Activated T-helper 1 cell treated with anti-CD3 and anti-CD28 coated beads, Interleukin-2, amount 50 U/mL, for 16 hours (primary cell): Measurements from ENCODE around the gene LRRC46.

Experiments
- DNase-seq, 2 donors: peaks; one replicate each; pipeline ENCODE4 v3.0.0-alpha.2; 2020; ENCODE audit warnings: low read depth in 1 of 2, low spot score in 1 of 2

Gene LRRC46

GRCh38 chr17:47808830-47809480, 22.5 kb upstream of the LRRC46 start:
- no peak for DNase-seq

DNA sequence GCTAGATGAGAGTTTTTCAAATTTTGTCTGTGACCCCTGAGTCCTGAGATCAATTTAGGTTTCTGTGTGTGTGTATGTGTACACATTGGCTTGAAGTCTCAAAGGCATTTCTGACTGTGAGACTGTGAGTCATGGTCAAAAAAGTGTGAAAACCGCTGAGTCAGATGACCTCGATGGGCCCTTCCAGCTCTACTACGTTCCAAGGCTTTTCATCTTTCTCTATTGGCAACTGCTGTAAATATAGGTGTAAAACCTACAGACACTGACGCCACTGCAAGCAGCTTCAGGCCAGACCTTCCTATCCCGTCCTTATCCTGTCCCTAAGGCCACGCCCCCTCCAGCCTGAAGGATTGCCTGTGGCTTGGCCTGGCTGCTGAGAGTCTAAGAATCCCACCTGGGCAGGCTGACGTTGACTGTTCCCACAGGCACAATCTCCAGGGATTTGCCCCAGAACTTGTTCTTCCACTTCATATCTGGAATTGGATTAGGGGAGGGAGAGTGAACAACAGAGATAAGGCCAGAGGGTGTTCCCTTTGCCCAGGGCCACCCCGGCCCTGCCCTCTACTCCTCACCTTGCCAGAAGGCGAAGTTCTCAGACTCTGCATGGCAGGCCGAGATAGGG, 21.2 kb upstream of the LRRC46 start:
- DNase-seq, result no peak

- no peak for DNase-seq
Observed at GRCh38 chr17:47810901-47811635, 20.4 kb upstream of the LRRC46 start.

- DNase-seq, result no peak
Observed at GRCh38 chr17:47811709-47812108, 19.8 kb upstream of the LRRC46 start.

DNA sequence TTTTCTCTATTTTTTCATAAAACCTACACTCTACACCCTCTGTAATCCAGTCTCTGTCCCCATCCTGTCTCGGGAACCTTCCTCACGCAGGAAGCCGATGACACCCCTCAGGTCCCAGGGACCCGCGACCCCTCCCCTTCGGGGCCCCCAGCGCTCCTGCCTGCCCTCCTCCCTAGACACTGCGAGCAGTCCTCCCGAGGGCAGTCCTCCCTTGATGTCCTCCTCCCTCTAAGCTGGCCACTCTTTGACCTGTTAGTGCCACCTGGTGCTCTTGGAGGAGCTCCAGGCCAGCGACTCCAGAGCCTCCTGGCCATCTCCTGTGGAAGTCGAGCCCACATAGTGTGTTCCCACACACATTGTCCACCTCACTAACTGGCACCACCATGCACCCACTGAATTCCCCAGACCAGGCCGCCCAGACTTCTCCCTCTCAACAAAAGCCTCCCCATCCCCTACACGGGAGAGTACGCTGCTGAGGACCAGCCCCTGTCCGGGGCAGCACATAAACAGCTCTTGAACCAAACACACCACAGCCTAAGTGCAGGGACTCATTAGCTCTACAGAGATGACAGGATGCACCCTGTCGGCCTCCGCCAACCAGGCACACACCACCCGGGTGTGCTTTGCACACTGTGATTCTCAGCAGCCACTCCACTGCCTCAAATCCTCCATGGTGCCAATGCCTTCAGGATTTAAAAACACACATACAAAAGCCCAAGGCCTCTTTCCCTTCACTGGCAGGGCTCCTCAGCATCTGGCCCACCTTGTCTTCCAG, 19.1 kb upstream of the LRRC46 start:
- DNase-seq, result no peak

- DNase-seq, result no peak
Observed at GRCh38 chr17:47813077-47813476, 18.4 kb upstream of the LRRC46 start.

DNA sequence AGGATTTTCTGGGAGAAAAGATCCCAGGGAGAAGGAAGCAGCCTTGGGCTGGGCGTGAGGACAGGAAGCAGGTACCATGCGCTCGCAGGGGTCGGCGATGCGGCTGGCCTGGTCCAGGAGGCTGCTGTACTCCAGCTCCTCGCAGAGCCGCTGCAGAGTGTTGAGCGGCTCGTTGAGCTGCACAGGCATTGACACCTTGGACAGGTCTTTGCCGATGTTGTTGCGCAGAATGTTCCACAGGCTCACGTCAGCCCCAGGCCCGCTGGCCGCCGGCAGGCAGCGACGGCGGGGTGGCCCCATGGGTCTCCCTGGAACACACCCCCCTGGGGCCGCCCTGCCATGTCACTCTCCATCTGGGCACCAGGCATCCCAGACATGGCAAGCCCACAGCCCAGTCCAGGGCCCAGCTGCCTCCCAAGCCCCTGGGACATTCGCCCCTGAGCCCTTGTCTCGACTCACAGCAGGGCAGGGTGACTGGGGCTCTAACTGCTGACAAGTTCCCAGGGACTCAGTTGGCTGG, 17.9 kb upstream of the LRRC46 start:
- no peak for DNase-seq

GRCh38 chr17:47815106-47815918, 16.2 kb upstream of the LRRC46 start:
- DNase-seq, result no peak

GRCh38 chr17:47816111-47816735, 15.2 kb upstream of the LRRC46 start:
- DNase-seq, result no peak

DNA sequence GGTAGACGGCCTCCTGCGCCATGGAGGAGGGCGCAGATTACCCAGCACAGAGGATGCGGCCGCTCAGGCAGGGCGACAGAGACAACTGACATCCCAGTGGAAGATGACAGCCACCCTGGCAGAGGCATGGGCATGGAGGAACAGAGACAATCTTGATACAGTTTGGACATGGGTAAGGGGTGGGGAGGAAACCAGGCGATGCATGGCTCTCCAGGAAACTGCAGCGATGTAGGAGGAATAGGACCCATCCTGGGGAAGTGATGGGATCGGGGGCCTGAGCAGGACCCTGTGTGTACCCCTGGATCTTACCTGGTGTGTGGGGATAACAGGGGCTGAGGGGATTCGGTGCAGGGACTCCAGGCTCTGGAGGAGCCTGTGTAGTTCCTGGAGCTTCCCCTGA, 14.5 kb upstream of the LRRC46 start:
- DNase-seq, result no peak

- no peak for DNase-seq
Observed at GRCh38 chr17:47818002-47818695, 13.3 kb upstream of the LRRC46 start.

DNA sequence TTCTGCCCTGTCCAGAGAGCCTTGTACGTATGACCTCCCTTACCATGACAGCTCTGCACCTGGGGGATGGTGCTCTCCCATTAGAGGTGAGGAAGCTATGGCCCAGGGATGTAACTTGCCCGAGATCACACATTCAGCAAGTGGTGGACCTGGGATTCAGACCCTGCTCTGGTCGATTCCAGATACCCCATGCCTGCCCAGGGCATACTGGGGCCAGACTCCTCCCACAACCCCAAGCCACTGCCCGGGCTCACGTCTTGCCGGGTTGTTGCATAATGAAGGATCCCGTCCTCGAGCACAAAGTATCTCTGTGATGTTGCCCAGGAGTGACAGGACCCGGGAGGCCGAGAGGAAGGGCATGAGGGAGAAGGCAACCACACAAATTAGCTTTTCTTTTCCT, 12.0 kb upstream of the LRRC46 start:
- no peak for DNase-seq

DNA sequence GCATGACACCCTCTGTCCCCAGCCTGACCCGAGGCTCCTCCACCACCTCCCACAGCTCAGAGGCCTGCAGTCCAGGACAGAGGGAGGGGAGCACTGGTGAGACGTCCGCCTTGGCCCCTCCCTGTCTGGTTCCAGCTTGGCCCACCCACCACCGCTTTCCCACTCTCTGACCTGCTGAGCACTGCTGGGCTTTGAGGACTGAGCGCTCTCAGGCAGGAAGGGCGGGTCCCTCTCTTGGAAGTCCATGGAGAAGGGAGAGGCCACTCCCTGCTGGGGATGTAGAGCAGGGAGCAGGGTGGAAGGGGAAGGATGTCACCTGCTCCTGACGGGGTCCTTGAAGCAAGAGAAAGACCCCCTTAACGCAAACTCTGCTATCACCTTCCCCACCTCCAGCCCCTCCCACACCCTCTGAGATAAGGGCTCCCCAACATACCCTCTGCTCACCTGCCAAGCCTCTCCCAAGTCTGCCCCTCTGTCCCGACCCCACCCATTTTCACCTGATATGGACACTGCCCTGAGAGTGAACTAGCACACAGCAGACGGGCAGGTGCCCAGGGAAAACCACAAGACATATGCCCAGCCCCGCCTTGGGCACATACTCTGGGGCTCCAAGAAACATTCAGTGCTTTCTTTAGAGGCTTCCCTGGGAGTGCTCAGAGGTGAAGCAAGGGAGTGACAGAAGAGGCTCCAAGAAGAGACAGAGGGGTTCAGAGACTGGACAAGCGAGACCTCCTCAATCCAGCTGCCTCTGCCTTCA, 11.3 kb upstream of the LRRC46 start:
- DNase-seq, result no peak

GRCh38 chr17:47821031-47821423, 10.4 kb upstream of the LRRC46 start:
- no peak for DNase-seq

GRCh38 chr17:47821424-47822391, 9.8 kb upstream of the LRRC46 start, which contains the start of gene OSBPL7:
Gene OSBPL7 (minus strand): TSS chr17:47821794. CDS start chr17:47820278, 1,516 bp downstream.
- peak; percentile 57 to 62 for DNase-seq

DNA sequence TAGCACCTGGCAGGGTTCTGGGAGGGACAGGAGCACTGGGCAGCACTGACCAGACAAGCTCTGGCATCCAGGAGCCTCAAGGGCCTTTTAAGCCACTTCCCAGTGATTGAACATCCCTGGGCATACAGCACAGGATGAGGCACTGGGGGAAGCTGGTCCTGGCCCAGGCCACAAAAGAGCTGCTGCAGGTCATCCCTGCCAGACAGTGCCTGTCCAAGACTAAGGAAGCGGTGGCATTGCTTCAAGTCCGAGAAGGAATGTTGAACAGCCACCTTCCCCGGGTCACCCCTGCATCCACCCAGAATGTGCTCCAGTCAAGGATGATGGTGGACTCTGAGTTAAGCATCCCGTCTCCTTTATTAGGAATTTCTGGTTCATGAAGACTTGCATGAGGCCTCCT, 8.7 kb upstream of the LRRC46 start:
- DNase-seq, result no peak

- no peak for DNase-seq
Observed at GRCh38 chr17:47823519-47823918, 8.0 kb upstream of the LRRC46 start.

GRCh38 chr17:47829870-47830269, 1.6 kb upstream of the LRRC46 start:
- peak in 1 of 2 donors; percentile 29 for DNase-seq
